Activated naive CD4-positive, alpha-beta T cell (primary cell): Measurements from ENCODE around the gene DNER.

Experiments used
- DNase-seq, 4 experiments: peaks; one replicate each; lab custom pipeline; 2025; lab: John Stamatoyannopoulos, UW

The DNER gene

DNA sequence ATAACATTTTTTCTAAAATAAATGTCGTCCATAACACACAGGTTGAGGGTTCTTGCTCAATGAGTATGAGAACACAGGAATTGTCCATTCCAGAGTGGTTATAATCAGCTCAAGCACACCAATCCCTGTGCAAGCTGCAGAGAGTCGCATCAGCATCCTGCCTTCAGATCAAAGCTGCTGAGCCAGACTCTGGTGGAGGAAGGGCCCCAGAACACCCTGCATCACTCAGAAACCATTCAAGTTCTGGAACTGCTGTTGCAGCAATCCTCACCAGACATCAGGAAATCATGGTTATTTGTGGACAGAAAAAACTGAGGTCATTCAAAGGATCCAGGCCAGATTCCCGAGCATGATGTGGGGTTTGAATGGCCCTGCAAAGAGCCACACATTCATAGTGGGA, 44.5 kb downstream of the DNER start:
- DNase-seq: no peak

DNA sequence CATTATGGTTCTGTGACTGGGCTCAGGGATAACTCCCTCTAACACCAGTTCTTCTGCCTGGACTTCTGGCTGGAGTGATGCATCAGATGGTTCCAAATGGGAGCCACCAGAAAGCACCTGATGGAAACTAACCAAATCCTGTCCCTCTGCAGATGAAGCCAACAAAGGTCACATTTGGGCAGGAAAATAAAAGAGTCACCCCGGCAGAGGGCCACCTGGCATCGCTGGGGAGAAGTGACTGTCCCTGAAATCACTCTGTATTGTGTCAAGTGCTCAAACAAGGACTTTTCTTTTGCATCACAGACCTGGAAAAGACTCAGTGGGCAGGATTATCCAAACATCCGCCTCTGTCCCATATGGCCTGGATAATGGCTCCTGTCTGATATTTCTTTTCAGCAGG, 47.5 kb downstream of the DNER start:
- DNase-seq: no peak

DNA sequence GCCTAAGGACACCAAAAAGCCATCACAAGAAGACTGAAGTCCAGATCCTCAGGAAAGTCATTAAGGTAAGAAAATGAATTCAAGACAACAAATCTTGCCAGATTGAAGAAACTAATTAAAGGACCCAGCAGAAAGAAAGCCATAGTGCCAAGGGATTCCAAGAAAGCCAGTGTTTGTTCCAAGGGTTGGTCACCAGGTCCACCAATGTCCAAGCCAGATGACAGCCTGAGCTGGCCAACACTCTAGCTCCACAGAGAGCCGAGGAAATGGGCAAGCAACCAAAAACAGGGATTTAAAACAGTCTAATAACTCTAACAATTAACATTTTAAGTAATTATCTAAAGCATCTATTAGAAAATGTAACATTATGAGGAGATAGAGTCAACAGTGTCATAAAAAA, 49.2 kb downstream of the DNER start:
- no peak for DNase-seq

DNA sequence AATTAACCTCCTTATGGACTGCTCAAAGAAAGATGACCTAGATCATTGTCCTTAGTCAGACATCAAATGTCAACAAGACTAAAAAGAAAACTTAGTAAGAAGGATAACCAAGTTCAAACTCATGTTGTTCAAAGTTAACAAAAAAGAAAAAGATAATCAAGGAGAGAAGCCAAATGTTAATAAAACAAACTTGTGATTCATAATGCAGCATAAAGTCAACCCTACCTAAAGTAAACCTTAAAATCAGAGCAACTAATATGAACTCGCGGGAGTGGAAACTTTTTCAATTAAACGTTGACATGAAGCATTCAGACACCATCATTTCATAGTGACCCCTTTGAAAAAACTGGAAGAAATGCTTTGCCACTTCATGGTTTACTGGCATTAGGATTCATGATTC, 52.9 kb downstream of the DNER start:
- no peak for DNase-seq

DNA sequence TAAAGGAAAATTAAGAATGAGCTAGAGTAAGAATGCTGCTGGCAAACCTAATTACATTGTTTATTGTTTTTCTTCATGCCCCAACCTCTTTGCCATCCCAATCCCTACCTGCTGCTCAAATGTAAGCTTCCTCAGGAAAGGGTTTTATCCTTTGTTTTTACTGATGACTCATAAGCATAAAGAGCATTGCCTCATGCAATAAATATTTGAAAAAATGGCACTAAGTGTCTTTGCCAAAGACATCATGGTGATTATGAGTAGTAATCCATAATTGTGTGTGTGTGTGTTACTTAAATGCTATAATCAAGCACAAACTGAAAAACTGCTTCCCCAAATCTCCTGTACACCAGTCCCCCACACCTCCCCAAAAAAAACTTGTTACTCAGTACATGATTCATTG, 53.4 kb downstream of the DNER start:
- no peak for DNase-seq

DNA sequence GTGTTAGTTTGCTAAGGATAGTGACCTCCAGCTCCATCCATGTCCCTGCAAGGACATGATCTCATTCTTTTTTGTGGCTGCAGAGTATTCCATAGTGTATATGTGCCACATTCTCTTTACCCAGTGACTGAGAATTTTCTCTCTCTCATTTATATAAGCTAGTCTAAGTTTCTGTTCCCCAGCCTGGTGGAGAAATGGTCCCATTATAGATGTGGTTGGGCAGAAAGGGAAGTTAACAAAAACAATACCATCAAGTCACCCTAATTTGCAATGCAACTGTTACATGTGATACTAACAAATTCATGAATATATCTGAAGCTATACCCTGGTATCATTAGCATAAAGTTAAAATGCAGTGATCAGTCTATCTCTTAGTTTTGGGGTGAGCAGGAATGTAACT, 54.0 kb downstream of the DNER start:
- DNase-seq: no peak

DNA sequence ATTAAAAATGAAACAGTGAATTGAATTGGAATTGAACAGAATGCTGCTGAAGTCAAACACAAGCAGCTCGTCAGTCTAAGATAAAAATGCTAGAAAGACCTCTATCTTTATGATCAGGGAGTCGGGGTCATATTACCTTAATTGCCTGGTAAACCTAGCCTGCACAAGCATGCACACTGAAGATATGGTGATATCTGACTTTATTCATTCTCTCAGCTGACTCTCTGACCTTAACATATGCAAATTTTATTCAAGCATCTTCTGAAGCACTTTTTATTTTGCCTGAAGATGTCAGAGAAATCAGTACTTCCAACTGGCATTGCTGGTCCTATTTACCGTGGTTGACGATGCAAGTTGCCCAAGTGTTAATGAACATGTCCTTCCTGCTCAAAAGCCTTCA, 56.4 kb downstream of the DNER start:
- no peak for DNase-seq

DNA sequence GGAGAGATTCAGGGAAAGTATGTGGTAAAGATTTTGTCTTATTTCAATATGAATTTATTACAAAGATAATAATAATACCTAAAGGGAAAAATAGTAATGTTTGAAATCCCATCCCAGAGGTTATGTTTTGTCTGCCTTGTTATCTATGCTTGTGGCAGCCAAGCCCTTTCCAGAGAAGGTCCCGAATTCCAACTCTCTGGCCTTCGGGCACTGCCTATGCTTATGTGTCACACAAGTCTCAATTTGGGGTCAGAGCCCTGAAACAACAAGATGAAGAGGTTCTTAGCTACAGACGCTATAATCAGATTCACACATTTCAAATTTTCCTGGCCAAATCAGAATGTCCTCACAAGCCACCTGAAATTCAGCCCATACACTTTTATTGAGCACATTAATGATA, 59.9 kb downstream of the DNER start:
- no peak for DNase-seq

DNA sequence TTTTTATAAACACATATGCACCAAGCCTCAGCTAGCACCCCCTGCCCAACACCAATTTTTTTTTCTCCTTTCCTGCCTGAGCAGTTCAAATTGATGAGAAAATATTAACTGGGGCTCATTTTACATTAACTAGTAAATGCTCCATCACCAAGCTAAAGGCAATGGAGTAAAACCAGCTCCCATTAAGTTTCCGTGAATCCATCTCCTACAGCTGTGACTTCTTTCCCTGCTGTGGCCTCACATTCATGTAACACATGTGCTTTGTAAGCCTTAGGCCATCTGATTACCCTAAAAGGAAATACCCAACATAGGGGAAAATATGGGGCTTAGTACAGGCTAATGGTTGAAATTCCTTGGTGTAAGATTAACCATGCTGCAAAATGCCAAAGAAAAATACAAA, 60.8 kb downstream of the DNER start:
- DNase-seq: no peak

DNA sequence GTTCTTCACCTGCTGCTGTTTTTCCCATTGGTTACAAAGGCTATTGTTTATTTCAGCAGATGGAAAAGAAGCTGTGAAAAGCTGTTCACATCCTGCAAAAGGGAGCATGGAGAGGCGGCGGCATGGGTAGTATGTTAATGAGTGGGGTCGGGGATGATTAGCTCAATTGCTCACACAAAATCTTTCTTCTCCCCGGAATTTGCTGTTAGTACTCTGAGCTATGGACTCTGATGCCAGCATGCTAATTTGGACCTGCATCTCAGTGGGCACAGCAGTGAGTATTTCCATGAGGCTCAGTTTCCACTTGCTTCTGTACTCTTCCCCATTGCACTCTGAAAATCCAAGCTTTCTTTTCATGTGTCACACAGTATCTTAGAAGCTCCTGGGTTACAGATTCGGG, 61.6 kb downstream of the DNER start:
- no peak for DNase-seq

DNA sequence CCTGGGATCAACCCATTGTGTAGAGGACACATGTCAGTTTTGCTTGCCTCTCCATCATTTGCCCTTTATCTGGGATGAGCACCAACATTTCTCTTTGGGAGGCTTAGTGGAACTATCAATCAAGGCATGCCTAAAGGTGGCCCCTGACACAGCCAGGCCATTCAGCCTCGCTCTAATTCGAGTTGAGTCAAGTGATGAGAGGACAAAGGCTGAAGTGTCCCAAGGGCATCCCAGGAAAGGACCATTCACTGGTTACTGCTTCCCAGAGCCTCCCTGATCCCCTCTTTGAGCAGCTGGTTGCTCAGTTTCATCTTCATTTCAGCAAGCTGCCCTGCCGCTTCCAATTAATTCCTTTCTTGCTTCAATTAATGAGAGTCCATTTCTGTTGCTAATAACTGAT, 63.5 kb downstream of the DNER start:
- DNase-seq: no peak

DNA sequence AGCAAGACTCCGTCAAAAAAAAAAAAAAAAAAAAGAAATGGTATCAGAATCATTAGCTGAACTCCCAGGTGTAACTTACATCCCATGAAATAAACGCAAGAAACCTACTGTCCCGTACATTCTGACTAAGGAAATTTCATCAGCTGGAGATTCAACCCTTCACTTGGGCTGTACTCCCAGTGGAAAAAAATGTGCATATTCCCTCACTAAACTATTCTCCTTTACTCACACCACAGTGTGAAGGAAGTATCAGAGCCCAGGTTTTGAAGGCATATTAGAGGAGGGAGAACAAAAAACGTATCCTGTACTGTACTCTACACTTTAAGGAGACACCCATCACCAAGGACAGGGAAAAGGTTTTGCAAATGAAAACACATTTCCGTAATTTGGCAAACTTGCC, 64.3 kb downstream of the DNER start:
- no peak for DNase-seq

DNA sequence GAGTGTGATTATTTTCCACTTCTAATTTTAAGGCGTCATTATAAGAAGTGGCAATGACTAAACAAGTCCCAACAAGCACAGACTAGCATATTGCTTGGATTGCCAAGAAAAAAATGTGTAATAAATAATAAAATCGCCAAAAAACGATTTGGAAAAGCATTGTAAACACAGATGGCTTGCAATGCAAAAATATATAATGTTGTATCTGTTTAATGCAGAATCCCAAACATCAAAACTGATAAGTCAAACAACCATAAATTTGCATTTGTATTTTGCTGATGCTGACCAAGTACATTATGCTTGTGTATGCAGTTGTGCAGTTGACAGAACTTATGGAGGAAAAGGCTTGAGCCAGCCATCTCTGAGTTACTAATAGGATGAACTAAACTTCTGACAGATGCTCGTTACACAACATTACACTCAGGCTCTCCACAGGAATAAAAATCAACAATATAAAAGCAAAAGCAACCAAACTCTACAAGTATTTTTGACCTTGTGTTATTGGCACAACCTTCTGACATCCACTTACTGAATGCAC, 68.1 kb downstream of the DNER start:
- DNase-seq: no peak

DNA sequence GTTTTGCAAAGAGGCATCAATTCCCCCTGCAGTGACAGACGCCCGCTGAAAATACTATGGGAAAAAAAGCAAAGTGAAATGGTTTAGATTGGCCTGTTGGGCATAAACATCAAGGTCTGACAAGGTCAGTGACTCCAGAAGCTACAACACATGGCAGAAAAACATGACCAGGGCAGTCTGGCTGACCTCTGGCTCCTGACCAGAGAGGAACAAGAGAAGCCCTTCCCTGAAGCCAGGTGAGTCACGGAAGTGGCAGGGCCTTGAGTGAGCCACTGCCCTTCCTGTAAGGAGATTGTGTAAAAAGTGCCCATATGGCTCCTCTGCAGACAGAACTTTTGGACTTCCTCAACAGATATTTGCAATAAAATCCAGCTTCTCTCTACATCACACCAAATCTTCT, 72.0 kb downstream of the DNER start:
- no peak for DNase-seq

DNA sequence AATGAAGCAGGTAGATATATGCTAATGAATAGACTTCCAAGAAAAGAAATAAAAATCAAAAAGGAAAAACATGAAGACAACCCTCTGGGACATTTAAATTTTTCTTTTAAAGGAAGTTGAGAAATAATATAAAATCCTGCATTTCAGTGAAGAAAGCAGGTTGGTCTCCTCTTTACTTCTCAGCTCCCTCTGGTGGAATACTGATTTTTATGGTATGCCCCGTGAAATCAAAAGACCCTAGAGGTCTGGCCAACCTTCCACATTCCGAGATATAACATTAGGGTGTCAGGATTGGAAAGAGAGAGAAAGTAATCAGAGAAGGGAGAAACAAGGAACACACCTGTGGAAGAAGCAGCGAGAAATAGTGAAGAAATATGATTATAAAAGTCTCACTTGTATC, 72.7 kb downstream of the DNER start:
- DNase-seq: no peak

DNA sequence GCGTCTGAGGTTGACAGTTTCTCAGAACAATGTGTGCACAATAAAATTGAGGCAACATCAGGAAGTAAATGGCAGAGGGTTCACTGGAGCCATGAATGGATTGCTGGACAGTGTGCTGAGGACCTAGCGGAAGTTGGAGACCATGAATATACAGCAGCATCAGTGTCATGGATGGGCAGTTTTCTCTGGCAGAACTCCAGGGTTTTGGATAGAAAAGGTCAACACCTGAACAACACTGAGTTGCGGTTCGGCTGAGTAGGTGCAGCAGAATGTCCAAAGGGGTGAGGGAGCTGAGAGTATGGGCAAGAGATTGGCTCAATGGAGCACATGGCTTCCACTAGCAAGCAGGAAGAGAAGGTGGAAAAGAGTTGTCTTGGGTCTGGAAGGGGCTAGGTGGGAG, 73.7 kb downstream of the DNER start:
- DNase-seq: no peak

DNA sequence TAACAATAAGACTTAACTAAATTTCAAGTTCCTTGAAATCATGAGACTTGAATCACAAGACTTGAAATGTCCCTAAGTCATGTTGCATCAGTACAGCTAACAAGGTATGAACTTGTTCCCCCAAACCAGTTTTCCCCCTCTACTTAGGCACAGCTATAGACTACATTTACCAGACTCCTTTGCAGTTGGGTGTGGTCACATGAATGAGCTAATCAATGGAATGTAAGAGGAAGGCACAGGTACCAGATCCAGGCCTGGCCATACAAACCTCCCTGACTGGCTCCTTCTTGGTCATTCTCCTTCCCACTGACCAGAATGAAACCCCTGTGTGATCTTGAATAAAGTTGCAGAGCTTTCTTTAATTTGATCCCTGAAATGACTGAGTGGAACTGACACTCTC, 77.8 kb downstream of the DNER start:
- no peak for DNase-seq

DNA sequence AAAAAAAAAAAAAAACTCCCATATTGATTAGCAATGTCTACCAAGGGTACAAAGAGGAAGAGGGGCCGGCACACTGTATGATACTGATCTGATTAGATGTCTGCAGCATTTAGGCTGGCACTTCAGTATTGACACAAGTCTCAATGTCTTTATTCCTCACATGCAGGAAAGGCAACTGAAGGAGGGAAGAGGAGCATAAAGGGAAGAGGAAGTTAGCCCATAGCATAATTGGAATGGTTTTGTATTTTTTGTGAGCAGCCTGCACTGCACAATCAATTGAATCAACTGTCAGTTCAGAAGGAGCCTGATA, 79.0 kb downstream of the DNER start:
- no peak for DNase-seq

DNA sequence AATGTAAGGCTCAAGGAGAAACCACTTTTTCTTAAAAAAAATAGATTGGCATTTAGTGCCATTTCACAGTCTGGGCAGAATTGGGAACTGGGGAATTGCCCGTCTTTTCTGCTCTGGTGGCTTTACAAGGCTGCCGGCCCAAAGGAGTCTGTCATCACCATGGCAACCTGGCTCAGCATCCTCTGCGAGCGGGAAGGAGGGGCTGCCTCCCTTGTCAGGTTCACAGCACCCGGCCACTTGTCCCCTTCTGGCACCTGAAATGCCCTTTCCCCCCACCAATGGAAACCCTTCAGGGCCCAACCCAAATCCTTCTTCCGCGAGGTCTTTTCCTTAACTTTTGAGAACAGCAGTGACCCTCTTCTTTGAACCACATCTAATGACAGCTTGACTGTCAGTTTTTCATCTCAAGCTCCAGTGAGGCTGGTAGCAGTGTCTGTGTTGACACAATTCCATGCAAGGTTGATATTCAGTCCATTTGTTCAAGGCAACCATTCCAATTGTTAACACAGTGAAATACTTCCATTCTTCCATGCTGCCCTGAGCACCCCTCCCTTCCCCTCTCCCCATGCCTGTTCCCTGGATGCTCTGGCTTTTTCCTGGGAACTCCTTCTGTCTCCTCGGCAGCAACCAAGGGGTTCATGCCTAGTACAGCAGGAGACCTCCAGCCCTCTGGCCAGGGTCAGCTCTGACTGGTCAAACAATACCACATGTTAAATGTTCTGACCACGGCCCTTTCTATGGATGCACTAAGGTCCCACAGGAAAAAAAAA, 79.6 kb downstream of the DNER start:
- no peak for DNase-seq

DNA sequence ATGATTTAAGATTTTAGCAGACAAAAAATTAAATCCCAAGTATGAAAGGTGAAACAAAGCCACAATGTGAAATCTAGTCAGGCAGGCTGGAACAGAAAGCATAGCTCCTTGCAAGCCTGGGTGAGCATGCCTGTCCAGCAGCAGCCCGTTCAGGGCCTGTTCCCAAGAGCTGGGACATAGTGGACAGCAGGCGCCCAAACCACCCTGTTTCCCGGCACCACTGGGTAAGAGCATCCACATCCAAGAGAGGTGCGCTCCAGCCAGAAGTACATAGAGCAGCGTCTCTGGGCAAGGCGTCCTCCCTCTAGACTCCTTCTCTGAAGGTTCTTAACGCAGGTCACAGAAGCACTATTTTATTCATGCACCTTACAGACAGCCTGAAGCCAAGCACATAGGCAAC, 80.8 kb downstream of the DNER start:
- no peak for DNase-seq

DNA sequence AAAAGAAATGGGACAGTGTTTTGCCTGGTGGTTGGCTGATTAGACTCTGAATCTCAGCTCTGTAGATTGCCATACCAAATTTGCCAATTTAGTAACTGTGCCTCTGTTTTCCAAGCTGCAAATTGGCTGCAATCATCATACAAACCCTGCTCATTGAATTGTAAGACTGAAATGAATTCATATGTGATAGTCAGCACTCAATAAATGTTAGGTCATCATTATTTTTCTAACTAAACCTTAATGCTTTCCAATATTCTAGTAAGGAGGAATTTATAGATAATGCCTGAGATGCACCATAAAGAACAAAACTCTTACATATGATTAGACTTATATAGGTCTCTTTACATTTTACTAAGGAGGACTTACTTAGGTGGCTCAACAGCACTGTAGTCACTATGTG, 85.3 kb downstream of the DNER start:
- DNase-seq: no peak

DNA sequence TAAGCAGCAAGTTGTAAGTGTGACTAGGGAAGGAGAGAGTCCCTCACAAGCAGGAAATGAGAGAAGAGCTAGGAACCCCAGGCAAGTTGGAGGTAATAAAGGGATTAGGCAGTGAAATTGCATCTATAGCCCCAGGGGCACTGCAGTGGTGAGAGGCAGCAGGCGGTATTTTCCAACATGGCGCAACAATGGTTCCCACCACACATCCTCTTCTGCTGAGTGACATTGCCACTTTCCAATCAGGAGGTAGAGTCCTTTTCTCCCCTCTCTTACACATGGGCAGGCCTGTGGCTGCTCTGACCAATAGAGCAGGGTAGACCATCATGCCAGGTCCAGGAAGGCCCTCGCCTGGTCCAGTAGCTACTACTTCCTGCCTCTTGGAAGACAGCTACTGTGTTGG, 86.6 kb downstream of the DNER start:
- DNase-seq: no peak

DNA sequence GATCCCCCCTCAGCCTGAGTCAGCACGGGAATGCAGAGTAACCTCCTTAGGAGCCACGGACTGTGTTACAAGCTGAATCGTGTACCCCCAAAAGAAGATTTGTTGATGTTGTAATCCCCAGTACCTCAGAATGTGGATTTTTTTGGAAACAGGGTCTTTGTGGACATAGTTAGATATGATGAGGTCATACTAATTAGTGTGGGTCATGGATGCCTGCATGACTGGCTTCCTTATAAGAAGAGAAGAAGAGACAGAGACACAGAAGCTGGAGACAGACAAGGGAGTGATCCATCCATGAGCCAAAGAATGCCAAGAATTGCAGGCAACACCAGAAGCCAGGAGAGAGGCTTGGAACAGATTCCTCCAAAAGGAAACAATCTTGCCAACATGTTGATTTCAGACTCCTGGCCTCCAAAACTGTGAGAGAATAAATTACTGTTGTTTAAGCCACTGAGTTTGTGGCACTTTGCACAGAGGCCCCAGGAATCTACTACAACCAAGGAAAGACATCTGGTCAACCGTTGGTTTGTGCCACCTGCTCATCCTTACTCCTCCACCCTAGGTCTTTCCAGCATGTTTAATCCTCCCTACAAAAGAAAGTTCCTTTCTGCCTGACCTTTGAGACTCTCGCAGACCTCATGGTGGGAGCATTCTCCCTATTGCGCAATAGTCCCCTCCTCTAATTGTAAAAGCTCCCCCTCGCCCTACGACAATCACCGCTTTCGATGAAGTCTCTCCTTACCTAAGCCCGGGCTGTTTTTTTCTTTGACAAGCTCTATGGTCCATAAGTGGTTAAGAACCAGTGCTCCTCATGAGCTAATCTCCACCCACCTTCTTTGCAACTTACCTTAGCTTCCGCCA, 91.6 kb downstream of the DNER start:
- DNase-seq: no peak

DNA sequence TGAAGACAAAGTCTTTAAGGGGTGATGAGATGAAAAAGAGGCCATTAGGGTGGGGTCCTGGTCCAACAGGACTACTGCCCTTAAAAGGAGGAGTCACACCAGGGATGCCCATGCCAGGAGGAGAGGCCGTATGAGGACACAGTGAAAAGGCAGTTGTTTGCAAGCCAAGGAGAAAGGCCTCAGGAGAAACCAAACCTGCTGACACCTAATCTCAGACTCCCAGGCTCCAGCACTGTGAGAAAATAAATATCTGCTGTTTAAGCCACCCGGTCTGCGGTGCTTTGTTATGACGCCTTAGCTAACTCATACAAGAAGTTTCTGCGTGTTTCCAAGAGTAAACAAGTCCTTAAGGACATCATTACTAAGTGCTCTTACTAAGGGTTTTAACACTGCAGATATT, 93.6 kb downstream of the DNER start:
- DNase-seq: no peak
